NT2/D1 (cell line): Measurements from ENCODE around the gene ZNF18.

ENCODE experiments used
- YY1 ChIP-seq: IDR thresholded peaks from 2 replicates; pipeline ENCODE4 v1.6.1; 2011; ENCODE audit not compliant: insufficient read length, insufficient read depth
- ZNF274 ChIP-seq: IDR thresholded peaks from 2 replicates; pipeline ENCODE4 v1.6.1; 2011; ENCODE audit warnings: mild to moderate bottlenecking, low read depth, low read length

- no peak for TF ChIP-seq YY1
- TF ChIP-seq ZNF274 = no peak
Observed at GRCh38 chr17:12028611-12029010, 31.3 kb upstream of the ZNF18 start.
